ENCODE measurements around the gene TBX20. TPM values are rescaled to one million over a fixed set of nuclear protein-coding genes. Genes with fewer than 3 reads are reported as not detected.
"Not testable (repeated sequence)": the region's sequence is repeated elsewhere in the genome, so short reads cannot be mapped to it uniquely, and the experiment has no call there.

The TBX20 gene
- total RNA-seq, 1 donor: not detected

DNA sequence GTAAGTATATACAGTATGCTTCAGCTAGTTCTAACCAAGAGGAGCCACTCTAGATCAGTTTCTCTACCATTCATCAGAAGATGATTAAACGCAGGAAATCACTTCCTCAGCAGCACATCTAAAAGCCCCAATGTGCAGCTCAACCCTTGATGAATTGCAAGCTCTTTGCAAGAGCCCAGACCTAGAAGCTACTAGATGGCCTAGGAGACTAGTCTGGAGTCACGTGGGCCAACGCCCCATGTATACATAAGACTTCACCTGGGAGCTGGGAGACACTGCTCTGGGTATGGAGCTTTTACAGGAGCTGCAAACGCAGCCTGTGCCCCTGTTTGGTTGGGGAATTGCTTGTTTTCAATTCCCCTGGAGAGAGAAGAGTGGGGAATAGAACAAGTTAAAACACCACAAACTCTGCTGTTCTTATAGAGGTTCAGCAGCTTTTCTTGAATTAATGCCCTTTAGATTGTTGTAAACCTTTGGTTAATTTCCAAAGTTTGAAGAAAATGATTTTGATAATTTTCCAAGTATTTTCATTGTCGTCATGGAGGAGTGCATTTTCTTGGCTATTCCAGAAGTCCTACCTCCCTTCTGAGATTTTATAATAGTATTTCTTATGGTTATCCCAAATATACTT lies 69.9 kb downstream of the TBX20 start:
- H2AFZ ChIP-seq (ENCODE audit: low read length); H3K9me3 ChIP-seq (ENCODE audit: low read depth, low read length); H4K20me1 ChIP-seq (ENCODE audit: insufficient read depth, low read length); H3K79me2 ChIP-seq (ENCODE audit: insufficient read depth, low read length); H3K4me2 ChIP-seq (ENCODE audit: insufficient read depth, low read length); H3K36me3 ChIP-seq (ENCODE audit: insufficient read depth, low read length); H3K4me1 ChIP-seq (ENCODE audit: insufficient read depth, low read length); H3K27ac ChIP-seq (ENCODE audit: low read depth, low read length); H3K4me3 ChIP-seq (ENCODE audit: insufficient read depth, low read length); DNase-seq (ENCODE audit: insufficient read length, low spot score, missing footprints); H3K27me3 ChIP-seq (ENCODE audit: insufficient read depth, low read length): not testable (repeated sequence)

DNA sequence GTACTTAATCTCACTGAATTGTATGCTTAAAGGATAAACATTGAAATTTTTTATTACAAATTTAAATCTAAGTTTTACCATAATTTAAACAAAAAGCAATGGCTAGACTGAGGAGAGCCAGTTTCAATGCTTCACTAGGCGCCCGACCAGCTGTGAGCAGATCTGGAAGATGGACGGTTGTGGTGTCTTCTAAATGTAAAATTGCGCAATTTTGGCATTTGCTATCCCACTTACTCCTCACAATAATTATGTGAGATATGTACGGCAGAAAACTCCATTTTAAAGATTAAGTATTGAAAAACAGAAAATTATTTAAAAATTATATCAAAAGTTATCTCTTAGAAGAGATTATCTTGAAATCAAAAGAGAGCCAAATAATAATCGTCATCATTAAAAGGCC lies 73.2 kb downstream of the TBX20 start:
- H4K20me1 ChIP-seq (ENCODE audit: insufficient read depth, low read length); H3K79me2 ChIP-seq (ENCODE audit: insufficient read depth, low read length); H2AFZ ChIP-seq (ENCODE audit: low read length); H3K4me3 ChIP-seq (ENCODE audit: insufficient read depth, low read length); DNase-seq (ENCODE audit: insufficient read length, low spot score, missing footprints); H3K9me3 ChIP-seq (ENCODE audit: low read depth, low read length); H3K4me1 ChIP-seq (ENCODE audit: insufficient read depth, low read length); H3K4me2 ChIP-seq (ENCODE audit: insufficient read depth, low read length); H3K36me3 ChIP-seq (ENCODE audit: insufficient read depth, low read length); H3K27ac ChIP-seq (ENCODE audit: low read depth, low read length); H3K27me3 ChIP-seq (ENCODE audit: insufficient read depth, low read length): not testable (repeated sequence)

DNA sequence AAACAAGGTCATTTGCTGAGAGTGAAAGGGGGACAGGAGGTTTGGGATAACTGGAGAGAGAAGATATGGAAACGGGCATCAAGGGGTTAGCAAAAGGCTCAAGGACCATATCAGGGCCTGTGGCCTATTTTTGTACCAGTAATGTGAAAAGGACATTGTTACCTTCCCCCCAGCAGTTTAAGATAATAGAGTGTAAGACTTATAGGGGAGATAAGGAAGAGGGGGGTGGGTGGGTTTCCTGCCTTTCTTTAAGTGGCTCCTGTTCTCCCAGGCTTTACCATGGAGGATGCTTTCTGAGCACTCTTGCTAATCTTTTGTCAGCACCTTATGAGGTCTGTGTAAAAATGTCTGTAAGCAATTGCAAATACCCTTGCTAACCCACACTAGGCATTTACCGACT lies 80.7 kb downstream of the TBX20 start:
- H3K27ac ChIP-seq (ENCODE audit: low read depth, low read length); H3K4me2 ChIP-seq (ENCODE audit: insufficient read depth, low read length); H2AFZ ChIP-seq (ENCODE audit: low read length); H3K9me3 ChIP-seq (ENCODE audit: low read depth, low read length); H3K79me2 ChIP-seq (ENCODE audit: insufficient read depth, low read length); H3K27me3 ChIP-seq (ENCODE audit: insufficient read depth, low read length); H3K4me1 ChIP-seq (ENCODE audit: insufficient read depth, low read length); H4K20me1 ChIP-seq (ENCODE audit: insufficient read depth, low read length); H3K4me3 ChIP-seq (ENCODE audit: insufficient read depth, low read length); H3K36me3 ChIP-seq (ENCODE audit: insufficient read depth, low read length); DNase-seq (ENCODE audit: insufficient read length, low spot score, missing footprints): not testable (repeated sequence)

- DNase-seq (ENCODE audit: insufficient read length, low spot score, missing footprints); H3K4me1 ChIP-seq (ENCODE audit: insufficient read depth, low read length); H3K79me2 ChIP-seq (ENCODE audit: insufficient read depth, low read length); H3K9me3 ChIP-seq (ENCODE audit: low read depth, low read length); H3K36me3 ChIP-seq (ENCODE audit: insufficient read depth, low read length); H3K4me3 ChIP-seq (ENCODE audit: insufficient read depth, low read length); H2AFZ ChIP-seq (ENCODE audit: low read length); H3K27me3 ChIP-seq (ENCODE audit: insufficient read depth, low read length); H4K20me1 ChIP-seq (ENCODE audit: insufficient read depth, low read length); H3K27ac ChIP-seq (ENCODE audit: low read depth, low read length); H3K4me2 ChIP-seq (ENCODE audit: insufficient read depth, low read length): not testable (repeated sequence)
These were observed 81.8 kb downstream of the TBX20 start for GRCh38 chr7:35172131-35172530.

DNA sequence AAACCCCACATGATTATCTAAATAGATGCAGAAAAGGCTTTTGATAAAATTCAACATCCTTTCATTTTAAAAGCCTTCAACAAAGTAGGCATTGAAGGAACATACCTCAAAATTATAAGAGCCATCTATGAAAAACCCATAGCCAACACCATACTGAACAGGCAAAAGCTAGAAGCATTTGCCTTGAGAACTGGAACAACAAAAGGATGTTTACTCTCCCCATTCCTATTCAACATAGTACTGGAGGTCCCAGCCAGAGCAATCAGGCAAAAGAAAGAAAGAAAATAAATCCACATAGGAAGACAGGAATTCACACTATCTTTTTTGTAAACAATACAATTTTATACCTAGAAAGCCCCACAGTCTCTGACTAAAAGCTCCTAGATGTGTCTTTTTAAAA lies 86.2 kb downstream of the TBX20 start:
- not testable (repeated sequence) for DNase-seq (ENCODE audit: insufficient read length, low spot score, missing footprints); H3K4me2 ChIP-seq (ENCODE audit: insufficient read depth, low read length); H3K36me3 ChIP-seq (ENCODE audit: insufficient read depth, low read length); H3K79me2 ChIP-seq (ENCODE audit: insufficient read depth, low read length); H4K20me1 ChIP-seq (ENCODE audit: insufficient read depth, low read length); H3K27ac ChIP-seq (ENCODE audit: low read depth, low read length); H3K4me1 ChIP-seq (ENCODE audit: insufficient read depth, low read length); H3K9me3 ChIP-seq (ENCODE audit: low read depth, low read length); H3K27me3 ChIP-seq (ENCODE audit: insufficient read depth, low read length); H3K4me3 ChIP-seq (ENCODE audit: insufficient read depth, low read length); H2AFZ ChIP-seq (ENCODE audit: low read length)

DNA sequence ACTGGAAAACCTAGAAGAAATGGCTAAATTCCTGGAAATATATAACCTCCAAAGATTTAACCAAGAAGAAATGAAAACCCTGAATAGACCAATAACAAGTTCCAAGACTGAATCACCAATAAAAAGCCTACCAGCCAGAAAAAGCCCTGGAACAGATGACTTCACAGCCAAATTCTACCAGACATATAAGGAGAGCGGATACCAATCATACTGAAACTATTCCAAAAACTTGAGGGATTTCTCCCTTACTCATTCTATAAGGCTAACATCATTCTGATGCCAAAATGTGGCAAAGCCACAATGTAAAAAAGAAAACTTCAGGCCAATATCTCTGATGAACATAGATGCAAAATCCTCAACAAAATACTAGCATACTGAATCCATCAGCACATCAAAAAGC lies 86.7 kb downstream of the TBX20 start:
- DNase-seq (ENCODE audit: insufficient read length, low spot score, missing footprints); H3K79me2 ChIP-seq (ENCODE audit: insufficient read depth, low read length); H3K27ac ChIP-seq (ENCODE audit: low read depth, low read length); H4K20me1 ChIP-seq (ENCODE audit: insufficient read depth, low read length); H3K9me3 ChIP-seq (ENCODE audit: low read depth, low read length); H3K4me1 ChIP-seq (ENCODE audit: insufficient read depth, low read length); H2AFZ ChIP-seq (ENCODE audit: low read length); H3K27me3 ChIP-seq (ENCODE audit: insufficient read depth, low read length); H3K4me2 ChIP-seq (ENCODE audit: insufficient read depth, low read length); H3K4me3 ChIP-seq (ENCODE audit: insufficient read depth, low read length); H3K36me3 ChIP-seq (ENCODE audit: insufficient read depth, low read length): not testable (repeated sequence)

- not testable (repeated sequence) for H3K27ac ChIP-seq (ENCODE audit: low read depth, low read length); H4K20me1 ChIP-seq (ENCODE audit: insufficient read depth, low read length); H3K4me2 ChIP-seq (ENCODE audit: insufficient read depth, low read length); H2AFZ ChIP-seq (ENCODE audit: low read length); H3K9me3 ChIP-seq (ENCODE audit: low read depth, low read length); H3K4me1 ChIP-seq (ENCODE audit: insufficient read depth, low read length); DNase-seq (ENCODE audit: insufficient read length, low spot score, missing footprints); H3K27me3 ChIP-seq (ENCODE audit: insufficient read depth, low read length); H3K36me3 ChIP-seq (ENCODE audit: insufficient read depth, low read length); H3K79me2 ChIP-seq (ENCODE audit: insufficient read depth, low read length); H3K4me3 ChIP-seq (ENCODE audit: insufficient read depth, low read length)
These were observed 92.7 kb downstream of the TBX20 start for GRCh38 chr7:35161059-35161740.

Other genes with a start within 250 kb of the TBX20 start
- 27.1 and 36.2 TPM in 2 replicates for gene DPY19L1, start 216.6 kb downstream of the TBX20 start, total RNA-seq

Data from osteoblast (primary cell).